HTR-8/SVneo (cell line): ENCODE results near the gene PID1.

Experiments
- DNase-seq: peaks from one replicate; pipeline ENCODE4 v3.0.0; 2011; ENCODE audit warnings: low spot score, mixed read lengths; ENCODE audit not compliant: insufficient read length
- FAIRE-seq: peaks from 2 replicates; lab custom pipeline; 2011; peaks lifted over from hg19 to GRCh38; lab: Jason Lieb, UNC

Gene PID1

GRCh38 chr2:229132236-229132635 is 138.9 kb downstream of the PID1 start:
- no peak for DNase-seq
- FAIRE-seq, result no peak

- DNase-seq (no peak), FAIRE-seq (no peak)
Measured at GRCh38 chr2:229130522-229130921, 140.6 kb downstream of the PID1 start.

GRCh38 chr2:229129738-229130371 is 141.2 kb downstream of the PID1 start:
- no peak for FAIRE-seq
- no peak for DNase-seq

GRCh38 chr2:229127471-229127870 is 143.6 kb downstream of the PID1 start:
- DNase-seq, result no peak
- no peak for FAIRE-seq

- FAIRE-seq (no peak), DNase-seq (no peak)
Measured at GRCh38 chr2:229126066-229126465, 145.0 kb downstream of the PID1 start.

GRCh38 chr2:229124136-229124535 is 147.0 kb downstream of the PID1 start:
- no peak for FAIRE-seq
- DNase-seq, result no peak

- no peak for DNase-seq
Measured at GRCh38 chr2:229118927-229119326, 152.2 kb downstream of the PID1 start.

GRCh38 chr2:229118336-229118735 is 152.8 kb downstream of the PID1 start:
- DNase-seq (no peak), FAIRE-seq (no peak)

More at GRCh38 chr2:229118927-229119326, 152.2 kb downstream of the PID1 start:
- no peak for FAIRE-seq

- FAIRE-seq (no peak), DNase-seq (no peak)
Measured at GRCh38 chr2:229111744-229112143, 159.3 kb downstream of the PID1 start.

- DNase-seq (no peak), FAIRE-seq (no peak)
Measured at GRCh38 chr2:229109195-229109594, 161.9 kb downstream of the PID1 start.

GRCh38 chr2:229107601-229108000 is 163.5 kb downstream of the PID1 start:
- FAIRE-seq (no peak), DNase-seq (no peak)

- FAIRE-seq, result no peak
Measured at GRCh38 chr2:229104974-229105387, 166.1 kb downstream of the PID1 start.

GRCh38 chr2:229104025-229104424 is 167.1 kb downstream of the PID1 start:
- FAIRE-seq, result no peak

More at GRCh38 chr2:229104974-229105387, 166.1 kb downstream of the PID1 start:
- no peak for DNase-seq

GRCh38 chr2:229101314-229101713 is 169.8 kb downstream of the PID1 start:
- FAIRE-seq, result no peak
- DNase-seq, result no peak

More at GRCh38 chr2:229104025-229104424, 167.1 kb downstream of the PID1 start:
- DNase-seq, result no peak

- FAIRE-seq (no peak), DNase-seq (no peak)
Measured at GRCh38 chr2:229099231-229099630, 171.9 kb downstream of the PID1 start.

- FAIRE-seq (no peak), DNase-seq (no peak)
Measured at GRCh38 chr2:229098801-229099200, 172.3 kb downstream of the PID1 start.

- no peak for FAIRE-seq
Measured at GRCh38 chr2:229096409-229097066, 174.5 kb downstream of the PID1 start.

GRCh38 chr2:229095472-229095871 is 175.6 kb downstream of the PID1 start:
- FAIRE-seq, result no peak
- DNase-seq, result no peak

More at GRCh38 chr2:229096409-229097066, 174.5 kb downstream of the PID1 start:
- DNase-seq, result no peak

- FAIRE-seq (no peak), DNase-seq (no peak)
Measured at GRCh38 chr2:229090225-229090624, 180.9 kb downstream of the PID1 start.

GRCh38 chr2:229089776-229090175 is 181.3 kb downstream of the PID1 start:
- no peak for FAIRE-seq
- no peak for DNase-seq

GRCh38 chr2:229088966-229089700 is 182.0 kb downstream of the PID1 start:
- DNase-seq, result no peak
- FAIRE-seq, result no peak
